Activated T-helper 1 cell treated with anti-CD3 and anti-CD28 coated beads, Interleukin-2, amount 50 U/mL, for 16 hours (primary cell): ENCODE data around the gene VSIG10L2.
A peak's percentile ranks its signal among the peaks of the same experiment; 100 is the strongest.

ENCODE experiments used
- DNase-seq, 2 donors: peaks; one replicate each; pipeline ENCODE4 v3.0.0-alpha.2; 2020; ENCODE audit warnings: low read depth in 1 of 2, low spot score in 1 of 2

VSIG10L2 gene

GRCh38 chr11:125929445-125930075, 16.3 kb upstream of the VSIG10L2 start:
- no peak for DNase-seq

DNA sequence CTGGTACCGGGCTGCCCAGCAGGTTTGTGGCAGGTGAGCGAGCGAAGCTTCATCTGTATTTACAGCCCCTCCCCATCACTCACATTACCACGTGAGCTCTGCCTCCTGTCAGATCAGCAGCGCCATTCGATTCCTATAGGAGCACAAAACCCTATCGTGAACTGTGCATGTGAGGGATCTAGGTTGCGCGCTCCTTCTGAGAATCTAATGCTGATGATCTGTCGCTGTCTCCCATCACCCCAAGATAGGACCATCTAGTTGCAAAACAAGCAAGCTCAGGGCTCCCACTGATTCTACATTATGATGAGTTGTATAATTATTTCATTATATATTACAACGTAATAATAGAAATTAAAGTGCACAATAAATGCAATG, 15.8 kb upstream of the VSIG10L2 start:
- DNase-seq: no peak

GRCh38 chr11:125931116-125931515, 14.7 kb upstream of the VSIG10L2 start:
- no peak for DNase-seq

DNA sequence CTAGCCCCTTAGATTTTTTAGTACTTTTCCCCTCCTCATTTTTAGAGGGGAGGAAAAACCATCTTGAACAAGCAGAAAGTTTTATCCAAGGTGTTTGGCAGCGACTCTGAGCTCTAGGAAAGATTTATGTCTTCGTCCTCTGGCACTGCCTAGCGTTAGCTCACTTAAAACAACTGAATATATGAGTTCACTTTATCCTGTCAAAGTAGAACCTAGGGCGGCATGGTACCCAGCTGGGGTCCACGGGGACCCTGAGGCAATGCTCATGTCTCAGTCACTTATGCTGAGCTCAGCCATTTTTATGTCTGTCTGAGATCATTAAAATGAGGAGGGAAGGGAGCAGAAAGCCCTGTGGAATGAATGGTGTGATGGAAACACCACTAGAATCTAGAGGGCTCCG, 14.2 kb upstream of the VSIG10L2 start:
- no peak for DNase-seq

DNA sequence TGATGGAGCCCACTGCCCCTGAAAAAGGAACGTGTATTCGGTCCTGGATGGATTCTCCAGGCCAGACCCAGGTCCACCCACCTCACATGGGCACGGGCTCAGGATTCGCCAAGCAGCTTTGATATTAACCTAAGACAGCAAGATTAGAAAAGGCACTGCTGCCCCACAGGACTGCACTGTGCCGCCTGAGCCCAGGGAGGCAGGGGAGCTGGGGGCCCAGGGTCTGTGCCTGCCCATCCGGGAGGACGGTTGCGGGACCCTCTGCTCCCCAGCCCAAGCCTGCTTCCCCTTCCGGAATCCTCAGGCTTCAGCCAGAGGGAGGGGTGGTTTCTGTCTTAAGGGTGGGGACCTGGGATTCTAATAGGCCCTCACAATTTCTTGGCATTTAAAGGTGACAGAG, 13.5 kb upstream of the VSIG10L2 start:
- no peak for DNase-seq

- DNase-seq: no peak
Observed at GRCh38 chr11:125933030-125933813, 12.6 kb upstream of the VSIG10L2 start.

DNA sequence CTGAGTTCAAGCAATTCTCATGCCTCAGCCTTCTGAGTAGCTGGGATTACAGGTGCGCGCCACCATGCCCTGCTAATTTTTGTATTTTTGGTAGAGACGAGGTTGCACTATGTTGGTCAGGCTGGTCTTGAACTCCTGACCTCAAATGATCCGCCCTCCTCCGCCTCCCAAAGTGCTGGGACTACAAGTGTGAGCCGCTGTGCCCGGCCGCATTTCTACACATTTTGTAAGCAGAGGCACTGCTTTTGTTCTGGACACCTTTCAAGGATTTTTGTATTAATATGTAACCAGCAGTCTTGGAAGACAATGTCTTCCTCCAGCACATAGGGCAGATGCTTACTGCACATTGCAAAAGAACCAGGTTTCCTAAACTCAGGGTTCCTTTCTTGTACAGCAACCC, 11.4 kb upstream of the VSIG10L2 start:
- DNase-seq: no peak

- no peak for DNase-seq
Observed at GRCh38 chr11:125935056-125935455, 10.8 kb upstream of the VSIG10L2 start.

DNA sequence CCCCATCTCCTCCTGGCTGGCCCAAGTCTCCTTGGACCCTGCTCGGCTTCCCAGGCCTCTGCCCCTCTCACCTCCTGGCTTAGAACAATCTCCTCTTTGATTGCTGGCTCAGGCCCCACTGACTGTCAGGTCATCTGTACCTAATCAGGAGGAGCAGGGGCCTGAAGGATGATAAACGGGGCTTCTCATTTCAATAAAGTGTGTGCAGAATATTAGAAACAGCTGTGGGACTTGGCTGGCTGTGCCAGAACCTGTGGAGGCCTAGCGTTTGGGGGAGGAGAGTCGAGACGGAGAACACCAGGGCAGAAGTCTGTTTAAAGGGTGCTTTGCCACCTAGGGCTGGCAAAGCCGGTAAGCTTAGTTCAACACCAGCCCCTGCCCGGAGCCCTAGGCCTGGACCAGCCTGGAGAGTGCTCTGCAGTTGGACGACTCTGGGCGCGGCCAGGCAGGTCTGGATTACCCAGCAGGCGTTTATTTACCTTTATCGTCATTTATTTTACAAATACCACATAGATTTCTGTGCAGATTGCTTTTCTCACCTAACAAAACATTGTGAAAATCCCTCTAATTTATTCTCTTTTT, 10.1 kb upstream of the VSIG10L2 start:
- no peak for DNase-seq

GRCh38 chr11:125938418-125938817, 7.4 kb upstream of the VSIG10L2 start:
- DNase-seq: no peak

GRCh38 chr11:125939081-125939521, 6.7 kb upstream of the VSIG10L2 start:
- no peak for DNase-seq

DNA sequence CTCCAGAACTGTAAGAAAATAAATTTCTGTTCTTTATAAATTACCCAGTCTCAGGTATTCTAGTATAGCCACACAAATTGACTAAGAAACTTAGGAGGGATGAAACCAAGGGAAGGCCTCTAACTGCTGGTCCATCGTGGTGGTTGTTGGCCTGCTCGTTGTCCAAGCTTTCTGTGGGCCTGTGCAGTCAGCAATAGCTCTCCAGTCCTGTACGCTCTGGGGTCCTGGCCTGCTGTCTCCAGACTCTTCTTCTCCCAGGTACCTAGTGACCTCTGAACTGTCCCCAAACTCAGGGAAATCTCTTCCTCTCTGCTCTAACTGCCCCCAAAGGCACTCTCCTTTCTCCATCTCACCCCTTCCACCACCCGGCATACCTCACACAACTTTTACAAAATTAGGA, 5.7 kb upstream of the VSIG10L2 start:
- no peak for DNase-seq

- no peak for DNase-seq
Observed at GRCh38 chr11:125941267-125941618, 4.6 kb upstream of the VSIG10L2 start.

DNA sequence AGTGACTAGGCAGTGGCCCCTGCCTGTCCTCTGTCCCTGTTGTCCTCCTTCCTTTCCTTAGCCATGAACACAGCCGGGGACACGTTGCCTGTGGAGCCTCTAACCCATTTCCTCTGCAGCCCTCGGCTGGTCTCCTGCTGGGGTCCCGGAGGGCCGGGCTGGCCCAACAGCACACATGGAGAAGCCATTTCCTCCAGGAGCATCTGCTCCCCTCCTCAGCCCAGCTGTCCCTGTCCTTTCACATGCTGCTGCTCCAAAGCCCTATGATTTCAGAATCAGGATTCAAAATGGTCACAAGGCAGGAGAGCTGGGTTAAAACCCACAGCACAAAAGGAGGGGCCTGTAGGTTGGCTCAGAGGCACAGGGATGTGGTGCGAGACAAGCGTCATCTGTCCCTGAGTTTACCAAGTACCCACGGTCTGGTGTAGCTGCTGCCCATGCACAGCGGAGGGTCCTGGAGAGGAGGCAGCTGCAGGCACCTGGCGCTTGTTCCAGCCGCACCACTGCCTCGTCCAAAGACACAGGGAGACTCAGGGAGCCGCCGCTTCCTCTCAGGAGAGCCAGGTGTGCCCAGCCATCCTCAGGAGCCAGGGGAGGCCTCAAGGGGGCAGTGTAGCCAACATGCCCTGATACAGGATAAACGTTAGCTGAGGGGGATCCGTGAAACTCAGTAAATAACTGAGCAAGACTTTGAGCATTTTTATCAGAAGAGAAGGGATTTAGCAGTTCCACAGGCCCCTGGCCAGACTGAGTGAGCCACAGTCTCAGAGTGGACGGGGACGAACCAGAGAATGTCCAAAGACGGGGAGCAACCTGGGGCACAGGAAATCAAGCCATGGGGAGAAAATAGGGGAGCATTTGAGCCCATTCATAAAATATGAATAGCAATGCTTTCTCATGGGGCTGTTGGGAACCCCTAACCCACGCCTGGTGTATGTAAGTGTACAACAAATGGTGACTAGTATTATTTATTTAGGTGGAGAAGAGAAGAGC, 3.9 kb upstream of the VSIG10L2 start:
- DNase-seq: peak in 1 of 2 donors; percentile 16

- DNase-seq: no peak
Observed at GRCh38 chr11:125942771-125943428, 2.9 kb upstream of the VSIG10L2 start.

- DNase-seq: no peak
Observed at GRCh38 chr11:125943661-125944349, 2.0 kb upstream of the VSIG10L2 start.

DNA sequence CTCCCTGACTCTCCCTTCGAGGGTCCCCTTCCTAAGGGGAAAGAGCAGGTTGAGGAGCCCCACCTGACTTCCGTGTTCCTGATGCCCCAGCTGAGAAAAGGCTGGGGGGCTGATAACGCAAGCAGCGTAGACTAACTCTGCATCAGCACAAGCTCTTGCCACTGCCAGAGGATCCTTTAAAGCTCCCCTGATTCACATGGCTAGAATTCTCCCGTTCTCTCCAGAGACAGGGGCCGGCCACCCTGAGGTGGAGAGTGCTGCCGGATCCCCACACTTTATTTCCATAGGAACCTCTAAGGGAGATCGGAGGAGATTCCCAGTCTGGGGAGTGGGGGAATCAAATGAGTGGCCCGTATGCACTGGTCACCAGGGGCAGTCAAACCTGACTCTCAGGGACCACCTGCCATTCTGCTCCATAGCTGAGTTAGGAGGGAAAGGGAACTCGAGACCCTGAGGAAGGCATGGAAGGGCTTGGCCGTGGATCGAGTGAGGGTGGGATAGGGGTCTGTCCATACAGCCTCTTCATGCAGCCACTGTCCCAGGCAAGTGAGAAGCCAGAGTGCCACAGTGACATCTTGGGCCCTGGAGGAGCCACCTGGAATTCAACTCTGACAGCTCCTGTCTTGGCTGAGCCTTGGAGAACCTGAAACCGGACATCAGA, 1.4 kb upstream of the VSIG10L2 start:
- no peak for DNase-seq

GRCh38 chr11:125945011-125945796, 640 bp upstream of the VSIG10L2 start:
- no peak for DNase-seq
